Measurements from ENCODE around the gene PXT1.

The PXT1 gene

GRCh38 chr6:36376183-36376582 lies 66.5 kb downstream of the PXT1 start:
- no peak for DNase-seq (ENCODE audit: insufficient read length, low spot score)
- FAIRE-seq = no peak
- TF ChIP-seq, protein P1, sequence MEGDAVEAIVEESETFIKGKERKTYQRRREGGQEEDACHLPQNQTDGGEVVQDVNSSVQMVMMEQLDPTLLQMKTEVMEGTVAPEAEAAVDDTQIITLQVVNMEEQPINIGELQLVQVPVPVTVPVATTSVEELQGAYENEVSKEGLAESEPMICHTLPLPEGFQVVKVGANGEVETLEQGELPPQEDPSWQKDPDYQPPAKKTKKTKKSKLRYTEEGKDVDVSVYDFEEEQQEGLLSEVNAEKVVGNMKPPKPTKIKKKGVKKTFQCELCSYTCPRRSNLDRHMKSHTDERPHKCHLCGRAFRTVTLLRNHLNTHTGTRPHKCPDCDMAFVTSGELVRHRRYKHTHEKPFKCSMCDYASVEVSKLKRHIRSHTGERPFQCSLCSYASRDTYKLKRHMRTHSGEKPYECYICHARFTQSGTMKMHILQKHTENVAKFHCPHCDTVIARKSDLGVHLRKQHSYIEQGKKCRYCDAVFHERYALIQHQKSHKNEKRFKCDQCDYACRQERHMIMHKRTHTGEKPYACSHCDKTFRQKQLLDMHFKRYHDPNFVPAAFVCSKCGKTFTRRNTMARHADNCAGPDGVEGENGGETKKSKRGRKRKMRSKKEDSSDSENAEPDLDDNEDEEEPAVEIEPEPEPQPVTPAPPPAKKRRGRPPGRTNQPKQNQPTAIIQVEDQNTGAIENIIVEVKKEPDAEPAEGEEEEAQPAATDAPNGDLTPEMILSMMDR (IDR thresholded peaks at IDR 0.05; ENCODE audit: insufficient read depth, missing control alignments) = no peak

DNA sequence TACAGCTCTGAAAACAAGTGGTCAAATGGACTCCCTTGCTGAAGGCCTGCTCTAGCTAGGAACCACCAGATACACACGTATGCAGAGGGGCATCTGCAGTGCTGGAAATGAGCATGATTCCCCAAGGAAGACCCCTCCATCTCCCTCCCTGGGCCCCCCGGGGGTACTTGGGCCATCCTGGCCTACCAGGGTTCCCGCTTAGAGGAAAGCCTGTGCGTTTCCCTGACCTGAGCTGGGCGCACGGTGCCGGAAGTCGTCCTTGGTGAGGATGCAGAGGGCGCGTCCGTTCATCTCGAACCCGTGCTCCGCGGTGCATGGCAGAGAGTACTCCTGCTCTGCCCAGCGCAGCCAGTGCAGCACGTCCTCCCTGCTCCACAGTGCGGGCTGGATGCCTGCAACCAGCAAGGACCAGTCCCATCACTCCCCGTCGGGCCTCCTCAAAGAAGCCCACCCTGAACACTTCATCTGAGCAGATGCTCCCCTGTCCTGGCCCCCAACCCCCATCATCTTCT lies 67.0 kb downstream of the PXT1 start:
- no peak for DNase-seq (ENCODE audit: insufficient read length, low spot score)
- FAIRE-seq = no peak
- TF ChIP-seq, protein P1 (IDR thresholded peaks at IDR 0.05; ENCODE audit: insufficient read depth, missing control alignments) = no peak

DNA sequence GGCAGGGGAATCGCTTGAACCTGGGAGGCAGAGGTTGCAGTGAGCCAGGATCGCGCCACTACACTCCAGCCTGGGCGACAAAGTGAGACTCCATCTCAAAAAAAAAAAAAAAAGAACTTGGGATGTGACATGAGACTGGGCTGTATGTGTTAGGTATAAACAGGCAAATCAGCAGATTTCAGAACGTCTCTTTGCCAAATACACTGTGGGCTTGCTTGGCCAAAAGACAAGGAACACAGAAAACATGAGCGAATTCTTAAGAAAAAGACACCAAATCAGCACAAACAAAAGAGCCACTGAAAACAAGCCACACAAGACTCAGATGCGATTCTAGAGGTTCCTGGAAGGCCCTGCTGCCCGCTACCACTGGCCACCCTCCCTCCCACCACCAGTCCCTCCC lies 67.7 kb downstream of the PXT1 start:
- TF ChIP-seq, protein P1 (IDR thresholded peaks at IDR 0.05; ENCODE audit: insufficient read depth, missing control alignments) = no peak
- DNase-seq (ENCODE audit: insufficient read length, low spot score) (no peak), FAIRE-seq (no peak)

GRCh38 chr6:36374194-36374593 lies 68.5 kb downstream of the PXT1 start:
- TF ChIP-seq, protein P1 (IDR thresholded peaks at IDR 0.05; ENCODE audit: insufficient read depth, missing control alignments) = no peak
- DNase-seq (ENCODE audit: insufficient read length, low spot score) = no peak
- FAIRE-seq = no peak

GRCh38 chr6:36373368-36374019 lies 69.2 kb downstream of the PXT1 start:
- FAIRE-seq (no peak), DNase-seq (ENCODE audit: insufficient read length, low spot score) (no peak)
- TF ChIP-seq, protein P1 (IDR thresholded peaks at IDR 0.05; ENCODE audit: insufficient read depth, missing control alignments) = no peak

GRCh38 chr6:36372088-36372487 lies 70.6 kb downstream of the PXT1 start:
- FAIRE-seq (no peak), DNase-seq (ENCODE audit: insufficient read length, low spot score) (no peak)
- TF ChIP-seq, protein P1 (IDR thresholded peaks at IDR 0.05; ENCODE audit: insufficient read depth, missing control alignments) = no peak

GRCh38 chr6:36371211-36371610 lies 71.4 kb downstream of the PXT1 start:
- TF ChIP-seq, protein P1 (IDR thresholded peaks at IDR 0.05; ENCODE audit: insufficient read depth, missing control alignments) = no peak
- DNase-seq (ENCODE audit: insufficient read length, low spot score) (no peak), FAIRE-seq (no peak)
